ENCODE data around the gene CENPN. TPM values are rescaled to one million over a fixed set of nuclear protein-coding genes. Genes with fewer than 3 reads are reported as not detected.

The CENPN gene
- total and polyA plus RNA-seq, 2 of the 13 experiments (the other 11 are each of a cell fraction or from before 2014, with no cell fraction given): 29.7 to 129 TPM

- TF ChIP-seq ZNF569 (CRISPR knock-in tag; IDR thresholded peaks at IDR 0.05; ENCODE audit: borderline replicate concordance) (no peak), NFKBIZ (CRISPR knock-in tag; IDR thresholded peaks at IDR 0.05) (0 out of 2 replicates have a peak, but pooled peaks have one; percentile 28), KIAA2018 (CRISPR knock-in tag; IDR thresholded peaks at IDR 0.05; ENCODE audit: borderline replicate concordance) (0 out of 2 replicates have a peak, but pooled peaks have one; percentile 9), ZNF24 (IDR thresholded peaks at IDR 0.05) (no peak), SATB2 (CRISPR knock-in tag; IDR thresholded peaks at IDR 0.05) (no peak), ZNF460 (CRISPR knock-in tag; IDR thresholded peaks at IDR 0.05; ENCODE audit: borderline replicate concordance) (no peak), MNT (IDR thresholded peaks at IDR 0.05) (peak; percentile 42; the same call in 1 of the 2 replicates), ASH2L (IDR thresholded peaks at IDR 0.05; ENCODE audit: insufficient read length, low read depth, low read length) (peak; percentile 83), ZNF235 (CRISPR knock-in tag; IDR thresholded peaks at IDR 0.05; ENCODE audit: borderline replicate concordance) (no peak; the same call in 1 of the 2 replicates), TERF1 (CRISPR knock-in tag; IDR thresholded peaks at IDR 0.05) (0 out of 2 replicates have a peak, but pooled peaks have one; percentile 6), SRF (IDR thresholded peaks at IDR 0.05; ENCODE audit: low read depth, low read length) (no peak), FOSL1 (CRISPR knock-in tag; IDR thresholded peaks at IDR 0.05; ENCODE audit: borderline replicate concordance) (no peak), PRMT3 (CRISPR knock-in tag; IDR thresholded peaks at IDR 0.05; ENCODE audit: borderline replicate concordance, low read depth) (no peak), FOXP4 (CRISPR knock-in tag; IDR thresholded peaks at IDR 0.05) (no peak), PITX1 (CRISPR knock-in tag; IDR thresholded peaks at IDR 0.05) (no peak), NR1H2 (CRISPR knock-in tag; IDR thresholded peaks at IDR 0.05; ENCODE audit: borderline replicate concordance, low read depth) (no peak), NFE2L2 (IDR thresholded peaks at IDR 0.05; ENCODE audit: low read length) (peak; percentile 23; the same call in 1 of the 2 replicates)
Observed at GRCh38 chr16:81076566-81077075, 69.6 kb downstream of the CENPN start (continued).

All from HepG2 (cell line).